Activated CD8-positive, alpha-beta T cell treated with anti-CD3 and anti-CD28 coated beads, Interleukin-2, amount 10 ng/mL, durations not matched to agents 7 days and 5 days (primary cell): Measurements from ENCODE around the gene C14orf132. TPM values are rescaled to one million over a fixed set of nuclear protein-coding genes. Genes with fewer than 3 reads are reported as not detected.

ENCODE experiments used
- ATAC-seq: fragments of 150-1000 bp; cut with Tn5 transposase; one replicate; pipeline ENCODE4 v1.10.0; 2021; ENCODE audit warnings: moderate library complexity
- CTCF ChIA-PET: fragments of 350-600 bp; sonication (Branson Sonifier 250); formaldehyde crosslinking; loops from one replicate; lab custom pipeline; 2021; ENCODE audit warnings: antibody characterized with exemption; lab: Charles Lee
- POLR2A ChIA-PET: fragments of 350-600 bp; sonication (Branson Sonifier 250); formaldehyde crosslinking; loops from one replicate; lab custom pipeline; 2021; ENCODE audit warnings: antibody characterized with exemption; lab: Charles Lee
- DNase-seq: peaks from one replicate; pipeline ENCODE4 v3.0.0-alpha.2; 2020
- H3K27ac Mint-ChIP-seq: one replicate; pipeline ENCODE4 v1.8.0; 2021; ENCODE audit warnings: mild to moderate bottlenecking, mixed read lengths
- H3K27me3 Mint-ChIP-seq: one replicate; pipeline ENCODE4 v1.8.0; 2021; ENCODE audit warnings: low read depth, mixed read lengths
- H3K36me3 Mint-ChIP-seq: one replicate; pipeline ENCODE4 v1.8.0; 2021; ENCODE audit warnings: low read depth, mixed read lengths
- H3K4me1 Mint-ChIP-seq: one replicate; pipeline ENCODE4 v1.8.0; 2021; ENCODE audit warnings: low read depth, mixed read lengths
- H3K4me3 Mint-ChIP-seq: one replicate; pipeline ENCODE4 v1.8.0; 2021; ENCODE audit warnings: mild to moderate bottlenecking, mixed read lengths
- H3K9me3 Mint-ChIP-seq: one replicate; pipeline ENCODE4 v1.8.0; 2022; ENCODE audit warnings: mixed read lengths; ENCODE audit not compliant: insufficient read depth
- total RNA-seq, 2 experiments: library from RNA; stranded (reverse); gene quantifications; one replicate each; pipeline ENCODE4 v1.2.3, GENCODE V29; 2021

The C14orf132 gene
- total RNA-seq, 2 experiments from 2014 or later, result 0.42 to 0.50 TPM

- ChIA-PET CTCF (no interaction called here), POLR2A (no interaction called here)
- DNase-seq (no peak), ATAC-seq (no peak)
- Mint-ChIP-seq H3K4me1 (no peaks in the 10 kb centered on the region), H3K27me3 (peaks cover 7% of the 10 kb centered on the region), H3K4me3 (no peak overlapping the region), H3K27ac (no peak overlapping the region), H3K9me3 (no peaks in the 10 kb centered on the region), H3K36me3 (no peaks in the 10 kb centered on the region)
Measured at GRCh38 chr14:96108061-96108795, 69.1 kb downstream of the C14orf132 start.

- no peak overlapping the region for H3K27ac Mint-ChIP-seq
- CTCF ChIA-PET, result no interaction called here
- peaks cover 7% of the 10 kb centered on the region for H3K27me3 Mint-ChIP-seq
- no peaks in the 10 kb centered on the region for H3K4me1 Mint-ChIP-seq
- no peak for ATAC-seq
- H3K36me3 Mint-ChIP-seq, result no peaks in the 10 kb centered on the region
- DNase-seq, result no peak
- H3K4me3 Mint-ChIP-seq, result no peak overlapping the region
- H3K9me3 Mint-ChIP-seq, result no peaks in the 10 kb centered on the region
- POLR2A ChIA-PET, result no interaction called here
Measured at GRCh38 chr14:96108911-96109310, 69.7 kb downstream of the C14orf132 start.

- no peaks in the 10 kb centered on the region for H3K4me1 Mint-ChIP-seq
- no peak for DNase-seq
- no peaks in the 10 kb centered on the region for H3K9me3 Mint-ChIP-seq
- ChIA-PET CTCF (no interaction called here), POLR2A (no interaction called here)
- H3K27ac Mint-ChIP-seq, result no peak overlapping the region
- H3K4me3 Mint-ChIP-seq, result no peak overlapping the region
- peaks cover 7% of the 10 kb centered on the region for H3K27me3 Mint-ChIP-seq
- no peaks in the 10 kb centered on the region for H3K36me3 Mint-ChIP-seq
- ATAC-seq, result no peak
Measured at GRCh38 chr14:96109596-96110355, 70.6 kb downstream of the C14orf132 start.

GRCh38 chr14:96112032-96112431 lies 72.9 kb downstream of the C14orf132 start:
- Mint-ChIP-seq H3K27me3 (peaks cover 5% of the 10 kb centered on the region), H3K36me3 (no peaks in the 10 kb centered on the region), H3K27ac (no peak overlapping the region), H3K4me1 (no peaks in the 10 kb centered on the region), H3K4me3 (no peak overlapping the region), H3K9me3 (no peaks in the 10 kb centered on the region)
- ChIA-PET CTCF (no interaction called here), POLR2A (no interaction called here)
- ATAC-seq (no peak), DNase-seq (no peak)

GRCh38 chr14:96114002-96114401 lies 74.8 kb downstream of the C14orf132 start:
- H3K4me1 Mint-ChIP-seq, result no peaks in the 10 kb centered on the region
- POLR2A ChIA-PET, result no interaction called here
- no peak overlapping the region for H3K27ac Mint-ChIP-seq
- DNase-seq (no peak), ATAC-seq (no peak)
- peaks cover 4% of the 10 kb centered on the region for H3K27me3 Mint-ChIP-seq
- no peaks in the 10 kb centered on the region for H3K9me3 Mint-ChIP-seq
- no peaks in the 10 kb centered on the region for H3K36me3 Mint-ChIP-seq
- CTCF ChIA-PET, result no interaction called here
- H3K4me3 Mint-ChIP-seq, result no peak overlapping the region

GRCh38 chr14:96117101-96117897 lies 78.1 kb downstream of the C14orf132 start:
- no peak overlapping the region for H3K27ac Mint-ChIP-seq
- CTCF ChIA-PET, result no interaction called here

GRCh38 chr14:96117960-96118359 lies 78.8 kb downstream of the C14orf132 start:
- POLR2A ChIA-PET, result no interaction called here
- Mint-ChIP-seq H3K9me3 (no peaks in the 10 kb centered on the region), H3K4me1 (no peaks in the 10 kb centered on the region), H3K36me3 (no peaks in the 10 kb centered on the region), H3K27me3 (peaks cover 4% of the 10 kb centered on the region), H3K4me3 (no peak overlapping the region), H3K27ac (no peak overlapping the region)
- CTCF ChIA-PET, result no interaction called here
- no peak for ATAC-seq
- no peak for DNase-seq

More at GRCh38 chr14:96117101-96117897, 78.1 kb downstream of the C14orf132 start:
- H3K36me3 Mint-ChIP-seq, result no peaks in the 10 kb centered on the region
- H3K9me3 Mint-ChIP-seq, result no peaks in the 10 kb centered on the region
- ATAC-seq, result no peak
- H3K27me3 Mint-ChIP-seq, result peaks cover 4% of the 10 kb centered on the region
- H3K4me1 Mint-ChIP-seq, result no peaks in the 10 kb centered on the region
- no peak for DNase-seq
- H3K4me3 Mint-ChIP-seq, result no peak overlapping the region
- POLR2A ChIA-PET, result no interaction called here

- POLR2A ChIA-PET, result no interaction called here
- no peak overlapping the region for H3K27ac Mint-ChIP-seq
Measured at GRCh38 chr14:96118391-96118790, 79.2 kb downstream of the C14orf132 start.

GRCh38 chr14:96119947-96120346 lies 80.8 kb downstream of the C14orf132 start:
- Mint-ChIP-seq H3K9me3 (no peaks in the 10 kb centered on the region), H3K4me3 (no peak overlapping the region), H3K27ac (no peak overlapping the region), H3K4me1 (peaks cover 5% of the 10 kb centered on the region), H3K27me3 (peaks cover 4% of the 10 kb centered on the region), H3K36me3 (no peaks in the 10 kb centered on the region)
- CTCF ChIA-PET, result interaction anchor here (1.0 kb wide), 1 partner anchor 19 kb away, joined by 4 read pairs; no protein-coding TSS in a partner anchor
- DNase-seq (no peak), ATAC-seq (no peak)
- POLR2A ChIA-PET, result no interaction called here

More at GRCh38 chr14:96118391-96118790, 79.2 kb downstream of the C14orf132 start:
- Mint-ChIP-seq H3K27me3 (peaks cover 4% of the 10 kb centered on the region), H3K4me3 (no peak overlapping the region), H3K9me3 (no peaks in the 10 kb centered on the region), H3K36me3 (no peaks in the 10 kb centered on the region), H3K4me1 (peaks cover 2% of the 10 kb centered on the region)
- ATAC-seq (no peak), DNase-seq (no peak)
- CTCF ChIA-PET, result no interaction called here

GRCh38 chr14:96120392-96120791 lies 81.2 kb downstream of the C14orf132 start:
- H3K4me1 Mint-ChIP-seq, result peaks cover 5% of the 10 kb centered on the region
- H3K4me3 Mint-ChIP-seq, result no peak overlapping the region
- no peak overlapping the region for H3K27ac Mint-ChIP-seq
- DNase-seq (no peak), ATAC-seq (no peak)
- H3K9me3 Mint-ChIP-seq, result no peaks in the 10 kb centered on the region
- H3K36me3 Mint-ChIP-seq, result no peaks in the 10 kb centered on the region
- ChIA-PET POLR2A (no interaction called here), CTCF (interaction anchor here (1.0 kb wide), 1 partner anchor 20 kb away, joined by 4 read pairs; no protein-coding TSS in a partner anchor)
- peaks cover 4% of the 10 kb centered on the region for H3K27me3 Mint-ChIP-seq

GRCh38 chr14:96120941-96121340 lies 81.8 kb downstream of the C14orf132 start:
- Mint-ChIP-seq H3K4me3 (no peak overlapping the region), H3K27ac (no peak overlapping the region), H3K9me3 (no peaks in the 10 kb centered on the region), H3K4me1 (peaks cover 9% of the 10 kb centered on the region), H3K36me3 (no peaks in the 10 kb centered on the region), H3K27me3 (peaks cover 4% of the 10 kb centered on the region)
- no peak for ATAC-seq
- CTCF ChIA-PET, result no interaction called here
- no peak for DNase-seq
- POLR2A ChIA-PET, result no interaction called here
